ENCODE results near the gene FAR1.

The FAR1 gene

GRCh38 chr11:13663631-13664071 is 4.8 kb upstream of the FAR1 start:
- H3K27me3 Mint-ChIP-seq, result peaks cover 31% of the 10 kb centered on the region
- no peak for DNase-seq
- H3K4me1 Mint-ChIP-seq, result peaks cover 10% of the 10 kb centered on the region
- CTCF ChIA-PET, result interaction anchor here (0.5 kb wide), 1 partner anchor 14 kb away, joined by 3 read pairs; no protein-coding TSS in a partner anchor
- no peak overlapping the region for H3K27ac Mint-ChIP-seq
- H3K4me3 Mint-ChIP-seq, result no peak overlapping the region
- H3K9me3 Mint-ChIP-seq, result peaks cover 7% of the 10 kb centered on the region
- H3K36me3 Mint-ChIP-seq, result peaks cover 4% of the 10 kb centered on the region

GRCh38 chr11:13664351-13664750 is 4.1 kb upstream of the FAR1 start:
- CTCF ChIA-PET, result no interaction called here
- Mint-ChIP-seq H3K36me3 (peaks cover 4% of the 10 kb centered on the region), H3K4me1 (peaks cover 14% of the 10 kb centered on the region), H3K4me3 (no peak overlapping the region), H3K27ac (no peak overlapping the region), H3K27me3 (peaks cover 31% of the 10 kb centered on the region), H3K9me3 (peaks cover under 1% of the 10 kb centered on the region)
- no peak for DNase-seq

- DNase-seq, result no peak
- Mint-ChIP-seq H3K27ac (no peak overlapping the region), H3K4me3 (no peak overlapping the region), H3K27me3 (peaks cover 22% of the 10 kb centered on the region), H3K9me3 (no peaks in the 10 kb centered on the region), H3K4me1 (peaks cover 35% of the 10 kb centered on the region), H3K36me3 (peaks cover 13% of the 10 kb centered on the region)
- CTCF ChIA-PET, result interaction anchor here (0.7 to 1.2 kb wide), 3 partner anchors 9 to 192 kb away, joined by 3 read pairs; no protein-coding TSS in a partner anchor
Measured at GRCh38 chr11:13666708-13667107, 1.8 kb upstream of the FAR1 start.

- H3K4me3 Mint-ChIP-seq, result peak overlapping the region; percentile 74
- peaks cover 38% of the 10 kb centered on the region for H3K4me1 Mint-ChIP-seq
- peak overlapping the region; percentile 82 for H3K27ac Mint-ChIP-seq
- peaks cover 22% of the 10 kb centered on the region for H3K27me3 Mint-ChIP-seq
- peaks cover 17% of the 10 kb centered on the region for H3K36me3 Mint-ChIP-seq
- CTCF ChIA-PET, result interaction anchor here (0.7 to 1.2 kb wide), 6 partner anchors 9 to 192 kb away, joined by 3 read pairs; no protein-coding TSS in a partner anchor
- no peak for DNase-seq
- no peaks in the 10 kb centered on the region for H3K9me3 Mint-ChIP-seq
Measured at GRCh38 chr11:13667245-13667644, 1.2 kb upstream of the FAR1 start.

GRCh38 chr11:13667795-13668101 is 720 bp upstream of the FAR1 start:
- Mint-ChIP-seq H3K4me1 (peaks cover 42% of the 10 kb centered on the region), H3K9me3 (no peaks in the 10 kb centered on the region), H3K36me3 (peaks cover 18% of the 10 kb centered on the region), H3K27ac (peak overlapping the region; percentile 82), H3K4me3 (peak overlapping the region; percentile 74), H3K27me3 (peaks cover 22% of the 10 kb centered on the region)
- CTCF ChIA-PET, result interaction anchor here (1.0 to 1.2 kb wide), 5 partner anchors 8 to 25 kb away, joined by 3 read pairs; no protein-coding TSS in a partner anchor
- DNase-seq, result no peak

DNA sequence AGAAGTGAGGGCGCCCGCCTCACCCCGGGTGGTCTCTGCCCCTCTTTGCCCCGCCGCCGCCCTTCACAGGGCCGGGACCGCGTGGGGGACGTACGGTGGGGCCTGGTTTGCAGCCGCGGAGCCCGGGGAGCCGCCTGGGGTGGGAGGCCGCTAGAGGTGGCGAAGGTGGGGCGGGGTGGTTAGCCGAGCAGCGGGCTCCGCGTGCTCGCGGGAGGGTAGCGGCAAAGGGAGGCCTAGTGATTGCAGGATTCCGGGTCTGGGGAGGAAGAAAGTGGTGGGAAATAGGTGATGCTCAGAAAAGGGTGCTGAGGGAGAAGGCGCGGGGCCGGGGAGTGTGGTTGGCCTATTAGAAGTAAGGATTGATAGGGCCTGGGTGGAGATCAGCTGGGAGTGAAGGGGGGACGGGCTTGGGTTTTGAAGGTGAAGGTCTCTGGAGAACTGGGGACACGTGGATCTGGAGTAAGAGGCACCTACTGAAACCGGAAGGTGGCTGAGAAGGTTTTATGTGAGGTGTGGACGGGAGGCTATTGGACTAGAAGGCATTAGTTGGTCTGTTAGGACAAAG is 571 bp downstream of the FAR1 start:
- Mint-ChIP-seq H3K27me3 (peaks cover 12% of the 10 kb centered on the region), H3K27ac (peak overlapping the region; percentile 92), H3K4me1 (peaks cover 44% of the 10 kb centered on the region), H3K36me3 (peaks cover 21% of the 10 kb centered on the region), H3K4me3 (peak overlapping the region; percentile 84), H3K9me3 (no peaks in the 10 kb centered on the region)
- peak; percentile 70 for DNase-seq
- CTCF ChIA-PET, result no interaction called here

DNA sequence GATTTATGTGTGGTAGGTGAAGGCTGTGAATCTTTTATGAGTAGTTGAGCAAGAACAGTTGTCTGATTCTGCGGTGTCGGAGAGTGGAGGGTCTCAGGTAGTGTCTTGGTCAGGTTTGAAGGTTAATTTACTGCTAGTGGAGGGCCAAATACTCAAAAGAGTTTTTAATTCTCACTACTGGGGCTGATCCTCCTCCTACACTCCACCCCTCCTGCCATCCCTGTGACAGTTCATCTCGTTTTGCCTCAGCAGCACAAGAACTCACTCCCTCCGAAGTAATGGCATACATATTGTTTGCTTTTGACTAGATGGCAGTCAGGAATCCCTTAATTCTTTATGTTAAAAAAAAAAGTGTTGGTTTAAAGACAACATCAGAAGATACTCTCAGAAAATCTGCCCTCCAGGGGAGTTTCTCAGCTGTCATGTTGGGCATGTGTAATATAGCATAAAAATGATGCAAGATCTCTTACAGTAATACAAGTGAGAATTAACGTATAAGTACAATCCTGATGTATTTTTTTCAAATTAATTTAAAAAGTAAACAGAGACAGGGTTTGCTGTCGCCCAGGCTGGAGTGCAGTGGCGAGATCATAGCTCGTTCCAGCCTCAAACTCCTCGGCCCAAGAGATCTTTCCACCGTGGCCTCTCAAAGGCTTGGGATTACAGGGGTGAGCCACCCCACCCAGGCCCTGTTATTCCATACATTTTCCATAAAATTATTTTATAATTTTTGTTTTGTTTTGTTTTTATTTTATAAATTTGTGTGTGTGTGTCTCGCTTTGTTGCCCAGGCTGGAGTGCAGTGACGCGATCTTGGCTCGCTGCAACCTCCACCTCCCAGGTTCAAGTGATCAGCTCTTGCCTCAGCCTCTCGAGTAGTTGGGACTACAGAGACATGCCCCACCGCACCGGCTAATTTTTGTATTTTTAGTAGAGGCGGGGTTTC is 1.3 kb downstream of the FAR1 start:
- CTCF ChIA-PET, result no interaction called here
- peaks cover 21% of the 10 kb centered on the region for H3K36me3 Mint-ChIP-seq

GRCh38 chr11:13672576-13673210 is 4.2 kb downstream of the FAR1 start:
- H3K36me3 Mint-ChIP-seq, result peaks cover 19% of the 10 kb centered on the region
- H3K27me3 Mint-ChIP-seq, result peaks cover 4% of the 10 kb centered on the region
- no peak overlapping the region for H3K4me3 Mint-ChIP-seq
- no peak for DNase-seq
- peaks cover 37% of the 10 kb centered on the region for H3K4me1 Mint-ChIP-seq
- CTCF ChIA-PET, result no interaction called here
- H3K9me3 Mint-ChIP-seq, result no peaks in the 10 kb centered on the region
- H3K27ac Mint-ChIP-seq, result peak overlapping the region; percentile 69

More for the DNA sequence above, 1.3 kb downstream of the FAR1 start:
- Mint-ChIP-seq H3K27ac (peak overlapping the region; percentile 92), H3K4me1 (peaks cover 44% of the 10 kb centered on the region), H3K4me3 (peak overlapping the region; percentile 84), H3K27me3 (peaks cover 10% of the 10 kb centered on the region), H3K9me3 (no peaks in the 10 kb centered on the region)
- DNase-seq, result no peak

DNA sequence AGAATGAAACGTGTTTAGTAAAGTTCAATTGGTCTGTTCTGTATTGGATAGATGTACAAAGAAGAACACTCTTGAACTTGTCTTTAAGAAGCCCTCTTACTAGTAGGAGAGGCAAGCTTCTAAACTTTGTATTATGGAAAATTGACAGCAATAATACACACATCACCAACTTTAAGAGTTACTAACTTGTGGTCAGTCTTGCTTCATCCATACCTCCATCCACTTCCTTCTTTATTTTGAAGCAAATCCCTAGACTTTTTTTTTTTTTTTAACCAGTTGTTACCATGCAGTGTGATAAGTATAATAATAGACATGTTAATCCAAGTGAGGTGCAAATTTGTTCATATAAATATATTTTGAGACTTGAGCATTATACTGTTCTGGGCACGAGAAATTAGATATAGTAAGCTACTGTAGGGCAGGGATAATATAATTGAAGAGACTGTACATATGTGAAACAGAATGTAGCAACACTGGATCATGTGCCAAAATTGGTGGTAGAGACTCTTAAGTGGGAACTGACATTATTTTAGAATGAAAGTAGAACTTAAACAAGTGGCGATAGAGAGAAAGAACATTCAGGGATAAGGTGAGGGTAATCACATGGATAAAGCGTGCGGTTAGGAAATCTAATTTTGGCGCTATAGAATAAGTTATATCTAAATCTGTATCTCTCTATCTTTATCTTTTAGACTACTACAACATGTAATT is 6.5 kb downstream of the FAR1 start:
- no peak for DNase-seq
- Mint-ChIP-seq H3K4me1 (peaks cover 24% of the 10 kb centered on the region), H3K27ac (no peak overlapping the region), H3K4me3 (no peak overlapping the region), H3K27me3 (no peaks in the 10 kb centered on the region), H3K36me3 (peaks cover 17% of the 10 kb centered on the region), H3K9me3 (no peaks in the 10 kb centered on the region)
- CTCF ChIA-PET, result no interaction called here

- DNase-seq, result no peak
- H3K27me3 Mint-ChIP-seq, result no peaks in the 10 kb centered on the region
- no peaks in the 10 kb centered on the region for H3K9me3 Mint-ChIP-seq
- H3K4me1 Mint-ChIP-seq, result peaks cover 16% of the 10 kb centered on the region
- no peak overlapping the region for H3K4me3 Mint-ChIP-seq
- CTCF ChIA-PET, result interaction anchor here (0.9 kb wide), 1 partner anchor 9 kb away, joined by 3 read pairs; no protein-coding TSS in a partner anchor
- no peak overlapping the region for H3K27ac Mint-ChIP-seq
- peaks cover 12% of the 10 kb centered on the region for H3K36me3 Mint-ChIP-seq
Measured at GRCh38 chr11:13676576-13676975, 8.1 kb downstream of the FAR1 start.

- no peaks in the 10 kb centered on the region for H3K9me3 Mint-ChIP-seq
- no peak overlapping the region for H3K4me3 Mint-ChIP-seq
- CTCF ChIA-PET, result interaction anchor here (0.8 kb wide), 1 partner anchor 12 kb away, joined by 3 read pairs; no protein-coding TSS in a partner anchor
- peaks cover 5% of the 10 kb centered on the region for H3K36me3 Mint-ChIP-seq
- peaks cover 6% of the 10 kb centered on the region for H3K4me1 Mint-ChIP-seq
- H3K27ac Mint-ChIP-seq, result no peak overlapping the region
- DNase-seq, result no peak
- H3K27me3 Mint-ChIP-seq, result no peaks in the 10 kb centered on the region
Measured at GRCh38 chr11:13679768-13680167, 11.3 kb downstream of the FAR1 start.

GRCh38 chr11:13680501-13681264 is 12.2 kb downstream of the FAR1 start:
- Mint-ChIP-seq H3K4me3 (no peak overlapping the region), H3K9me3 (no peaks in the 10 kb centered on the region), H3K27me3 (no peaks in the 10 kb centered on the region), H3K4me1 (peaks cover 6% of the 10 kb centered on the region), H3K27ac (no peak overlapping the region), H3K36me3 (peaks cover 11% of the 10 kb centered on the region)
- no peak for DNase-seq
- CTCF ChIA-PET, result interaction anchor here (0.8 kb wide), 1 partner anchor 13 kb away, joined by 3 read pairs; no protein-coding TSS in a partner anchor

- no peaks in the 10 kb centered on the region for H3K9me3 Mint-ChIP-seq
- H3K36me3 Mint-ChIP-seq, result peaks cover 14% of the 10 kb centered on the region
- no peak for DNase-seq
- H3K4me3 Mint-ChIP-seq, result no peak overlapping the region
- CTCF ChIA-PET, result no interaction called here
- no peaks in the 10 kb centered on the region for H3K27me3 Mint-ChIP-seq
- no peak overlapping the region for H3K27ac Mint-ChIP-seq
- H3K4me1 Mint-ChIP-seq, result peaks cover 6% of the 10 kb centered on the region
Measured at GRCh38 chr11:13681446-13681845, 13.0 kb downstream of the FAR1 start.
